Measurements from ENCODE around the gene HES7.
"Not testable (repeated sequence)": the region's sequence is repeated elsewhere in the genome, so short reads cannot be mapped to it uniquely, and the experiment has no call there.

Gene HES7

DNA sequence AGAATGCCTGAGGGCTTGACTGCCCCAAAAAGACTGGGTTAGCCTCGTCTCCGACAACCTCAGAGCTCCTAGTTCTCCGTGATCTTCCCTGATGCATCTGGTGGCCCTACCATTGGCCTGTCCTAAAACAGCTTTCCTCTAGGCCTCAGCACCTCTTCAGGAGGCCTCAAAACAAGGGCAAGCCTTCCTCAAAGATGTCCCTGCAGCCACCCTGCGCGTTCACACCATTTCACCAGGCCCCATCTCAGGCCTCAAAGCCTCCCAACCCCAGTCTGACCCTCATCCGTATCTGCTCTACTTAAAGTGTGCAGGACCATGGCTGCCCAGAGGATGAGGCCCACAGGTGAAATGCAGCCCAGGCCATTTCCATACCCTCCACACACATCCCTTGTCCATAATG lies 13.0 kb downstream of the HES7 start:
- Histone ChIP-seq H3K27me3 (replicated peaks; ENCODE audit: control insufficient read depth, insufficient read depth, low read length) (no peaks in the 10 kb centered on the region; the same call in 1 of the 2 replicates), H3K36me3 (ENCODE audit: control insufficient read depth, insufficient read depth, low read length) (no peaks in the 10 kb centered on the region), H3K4me3 (replicated peaks; ENCODE audit: low read depth, low read length) (no peak overlapping the region)
- DNase-seq (ENCODE audit: extremely low read depth, insufficient read length): no peak
- TF ChIP-seq CTCF (IDR thresholded peaks at IDR 0.05; ENCODE audit: insufficient read depth, low read length, poor library complexity, severe bottlenecking): no peak

- Histone ChIP-seq H3K36me3 (ENCODE audit: control insufficient read depth, insufficient read depth, low read length) (no peaks in the 10 kb centered on the region), H3K4me3 (replicated peaks; ENCODE audit: low read depth, low read length) (no peak overlapping the region), H3K27me3 (replicated peaks; ENCODE audit: control insufficient read depth, insufficient read depth, low read length) (no peaks in the 10 kb centered on the region; the same call in 1 of the 2 replicates)
- DNase-seq (ENCODE audit: extremely low read depth, insufficient read length): no peak
- no peak for TF ChIP-seq CTCF (IDR thresholded peaks at IDR 0.05; ENCODE audit: insufficient read depth, low read length, poor library complexity, severe bottlenecking)
Observed at GRCh38 chr17:8110456-8110804, 13.5 kb downstream of the HES7 start.

DNA sequence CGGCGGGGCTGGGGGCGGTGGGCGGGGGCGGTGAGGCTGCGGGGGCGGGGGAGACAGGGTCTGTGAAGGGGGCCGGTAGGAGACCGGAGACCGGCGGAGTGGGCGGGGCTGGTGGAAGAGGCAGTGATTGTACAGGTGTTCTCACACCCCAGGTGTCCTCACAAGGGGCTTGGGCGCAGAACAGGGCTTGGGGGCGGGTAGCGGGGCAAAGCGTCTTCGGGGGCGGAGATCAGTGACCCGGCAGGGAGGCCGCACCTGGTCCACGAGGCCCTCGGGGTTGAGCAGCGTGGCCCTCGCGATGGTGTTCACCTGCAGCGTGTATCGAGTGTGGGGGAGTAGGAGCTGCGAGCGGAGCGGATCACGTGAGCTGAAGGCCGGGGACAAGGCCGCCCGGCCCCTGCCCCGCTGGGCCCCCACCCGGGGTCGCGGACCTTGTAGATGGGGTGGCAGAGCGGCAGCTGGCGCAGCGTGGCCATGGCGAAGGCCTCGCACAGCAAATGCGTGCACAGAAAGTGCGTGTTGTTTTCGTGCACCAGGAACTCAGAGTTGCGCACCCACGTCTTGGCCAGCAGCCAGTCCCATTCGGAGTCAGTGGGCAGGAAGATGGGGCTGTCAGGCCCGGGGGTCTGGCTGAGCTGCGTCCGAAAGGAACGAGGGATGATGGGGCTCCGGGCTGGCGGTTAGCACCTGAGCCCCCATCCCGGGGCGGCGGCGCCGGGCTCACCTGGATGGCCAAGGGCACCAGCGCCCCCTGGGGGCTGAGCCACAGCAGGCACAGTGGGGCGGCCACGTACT lies 14.0 kb downstream of the HES7 start:
- Histone ChIP-seq H3K27me3 (replicated peaks; ENCODE audit: control insufficient read depth, insufficient read depth, low read length) (no peaks in the 10 kb centered on the region; the same call in 1 of the 2 replicates), H3K36me3 (ENCODE audit: control insufficient read depth, insufficient read depth, low read length) (no peaks in the 10 kb centered on the region), H3K4me3 (replicated peaks; ENCODE audit: low read depth, low read length) (peak overlapping the region; percentile 43)
- DNase-seq (ENCODE audit: extremely low read depth, insufficient read length): peak; percentile 67
- peak; percentile 98 for TF ChIP-seq CTCF (IDR thresholded peaks at IDR 0.05; ENCODE audit: insufficient read depth, low read length, poor library complexity, severe bottlenecking)

- no peaks in the 10 kb centered on the region for H3K36me3 ChIP-seq (ENCODE audit: control insufficient read depth, insufficient read depth, low read length)
- no peak overlapping the region for H3K4me3 ChIP-seq (replicated peaks; ENCODE audit: low read depth, low read length)
- no peak for TF ChIP-seq CTCF (IDR thresholded peaks at IDR 0.05; ENCODE audit: insufficient read depth, low read length, poor library complexity, severe bottlenecking)
- H3K27me3 ChIP-seq (replicated peaks; ENCODE audit: control insufficient read depth, insufficient read depth, low read length): no peaks in the 10 kb centered on the region; the same call in 1 of the 2 replicates
- DNase-seq (ENCODE audit: extremely low read depth, insufficient read length): no peak
Observed at GRCh38 chr17:8108972-8109660, 14.8 kb downstream of the HES7 start.

DNA sequence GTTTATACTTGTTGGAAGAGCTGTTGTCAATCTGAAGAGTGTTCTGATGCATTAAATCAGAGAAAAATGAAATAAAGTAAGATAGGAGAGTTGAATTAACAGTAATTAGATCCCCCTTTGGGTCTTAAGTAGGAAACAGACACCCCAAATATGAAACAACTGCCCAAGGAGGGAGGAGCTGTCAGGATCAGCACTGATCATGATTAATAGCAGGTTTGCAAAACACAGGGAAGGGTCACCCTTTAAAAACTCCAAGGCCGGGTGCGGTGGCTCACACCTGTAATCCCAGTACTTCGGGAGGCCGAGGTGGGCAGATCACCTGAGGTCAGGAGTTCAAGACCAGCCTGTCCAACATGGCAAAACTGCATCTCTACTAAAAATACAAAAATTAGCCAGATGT lies 16.9 kb downstream of the HES7 start:
- H3K27me3 ChIP-seq (replicated peaks; ENCODE audit: control insufficient read depth, insufficient read depth, low read length); DNase-seq (ENCODE audit: extremely low read depth, insufficient read length); H3K4me3 ChIP-seq (replicated peaks; ENCODE audit: low read depth, low read length); H3K36me3 ChIP-seq (ENCODE audit: control insufficient read depth, insufficient read depth, low read length): not testable (repeated sequence)

DNA sequence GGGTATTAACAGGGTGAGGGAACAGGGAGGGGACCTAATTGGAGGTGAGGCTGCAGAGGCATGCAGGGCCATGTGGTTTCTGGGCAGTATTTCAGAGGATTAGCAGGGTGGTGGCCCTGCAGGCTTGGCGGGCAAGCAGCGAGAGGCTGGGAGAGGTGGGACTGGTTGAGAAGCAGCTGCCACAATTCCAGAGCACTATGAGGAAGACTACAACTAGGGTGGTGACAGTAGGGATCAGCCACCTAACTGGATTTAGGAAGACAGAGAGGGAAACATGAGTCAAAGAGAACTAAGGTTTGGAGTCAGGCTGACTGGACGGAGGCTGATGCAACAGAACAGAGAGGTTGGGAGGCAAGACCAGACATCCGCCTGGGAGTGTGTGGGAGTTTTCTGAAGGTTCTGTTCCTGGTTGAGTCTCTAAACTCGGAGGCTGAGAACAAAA lies 17.9 kb downstream of the HES7 start:
- no peak overlapping the region for H3K4me3 ChIP-seq (replicated peaks; ENCODE audit: low read depth, low read length)
- no peaks in the 10 kb centered on the region for H3K27me3 ChIP-seq (replicated peaks; ENCODE audit: control insufficient read depth, insufficient read depth, low read length)
- H3K36me3 ChIP-seq (ENCODE audit: control insufficient read depth, insufficient read depth, low read length): no peaks in the 10 kb centered on the region
- no peak for DNase-seq (ENCODE audit: extremely low read depth, insufficient read length)
- TF ChIP-seq CTCF (IDR thresholded peaks at IDR 0.05; ENCODE audit: insufficient read depth, low read length, poor library complexity, severe bottlenecking): no peak
